ENCODE data around the gene IL12RB2. TPM values are rescaled to one million over a fixed set of nuclear protein-coding genes. Genes with fewer than 3 reads are reported as not detected.

IL12RB2 gene
- total and polyA plus RNA-seq, 2 experiments from 2014 or later = 0.06 TPM; not detected in 1

DNA sequence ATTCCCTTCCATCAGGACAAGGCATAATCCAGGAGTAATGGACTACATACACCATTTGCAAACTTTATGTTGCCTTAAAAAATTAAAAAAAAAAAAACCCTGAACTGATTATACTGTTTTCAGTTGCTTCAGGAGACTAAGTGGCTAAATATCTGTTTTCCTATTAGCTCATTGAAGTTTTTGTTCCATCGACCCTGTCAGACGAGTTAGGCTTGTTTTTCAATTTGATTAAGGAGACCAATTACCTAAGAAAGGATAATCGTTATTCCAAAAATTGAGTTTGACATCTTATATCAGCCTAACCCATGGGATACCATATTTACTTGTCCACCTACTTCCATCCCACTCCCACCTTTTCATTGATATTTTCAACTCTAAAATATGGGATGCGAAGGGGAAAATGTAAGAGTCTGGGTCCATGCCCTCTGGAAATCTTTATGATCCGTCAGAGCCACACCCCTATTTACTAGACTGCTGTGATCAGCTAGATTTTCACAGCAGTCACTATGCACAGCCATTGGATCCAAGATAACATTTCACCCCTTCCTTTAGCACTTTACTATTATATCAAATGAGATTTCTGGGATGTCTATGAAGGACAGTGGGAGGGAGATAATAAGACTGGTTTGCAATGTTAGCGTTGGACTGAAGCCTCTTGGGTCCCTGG, 41.0 kb downstream of the IL12RB2 start:
- in situ Hi-C loops (cut with MboI) = no loop called here
- Histone ChIP-seq H3K9me2 (ENCODE audit: insufficient read depth) (no peaks in the 10 kb centered on the region), H3K27ac (peak overlapping the region; percentile 68), H3K27me3 (replicated peaks; ENCODE audit: insufficient read depth) (no peaks in the 10 kb centered on the region), H3K4me1 (ENCODE audit: insufficient read depth) (peaks cover 5% of the 10 kb centered on the region; the same call in 1 of the 2 replicates), H3K79me2 (ENCODE audit: insufficient read depth) (no peaks in the 10 kb centered on the region), H3K4me2 (ENCODE audit: unreplicated experiment) (peak overlapping the region; percentile 99), H3F3A (ENCODE audit: insufficient read depth) (peaks cover 23% of the 10 kb centered on the region), H3K9me3 (ENCODE audit: low read depth) (no peaks in the 10 kb centered on the region), H4K20me1 (ENCODE audit: insufficient read depth) (no peaks in the 10 kb centered on the region), H3K9ac (peak overlapping the region; percentile 46), H2AFZ (peak overlapping the region; percentile 89), H3K36me3 (ENCODE audit: low read depth) (no peaks in the 10 kb centered on the region), H3K4me3 (peak overlapping the region; percentile 74; the same call in 1 of the 2 replicates)
- no peak for TF ChIP-seq EZH2phosphoT487 (IDR thresholded peaks at IDR 0.05; ENCODE audit: insufficient read depth, low read depth)
- TF ChIP-seq EZH2 (IDR thresholded peaks at IDR 0.05; ENCODE audit: insufficient read depth, poor library complexity, severe bottlenecking) = no peak
- 90 to 92% methylated on average over 6 of the region's 6 CpGs for WGBS, 2 experiments (ENCODE audit: low coverage in 1 of 2, low lambda C conversion rate in 2 of 2, missing lambda C conversion rate in 2 of 2)
- no peak for DNase-seq

DNA sequence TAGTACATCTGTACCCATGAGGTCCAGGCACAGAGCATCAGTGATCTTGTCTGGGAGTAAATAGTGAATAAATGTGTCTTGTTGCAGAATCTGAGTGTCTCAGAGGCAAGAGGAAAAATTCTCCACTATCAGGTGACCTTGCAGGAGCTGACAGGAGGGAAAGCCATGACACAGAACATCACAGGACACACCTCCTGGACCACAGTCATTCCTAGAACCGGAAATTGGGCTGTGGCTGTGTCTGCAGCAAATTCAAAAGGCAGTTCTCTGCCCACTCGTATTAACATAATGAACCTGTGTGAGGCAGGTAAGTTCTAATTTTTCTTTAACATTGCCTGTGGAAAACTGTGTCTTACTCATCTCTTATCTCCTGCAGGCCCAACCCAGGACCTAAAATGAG, 43.1 kb downstream of the IL12RB2 start:
- H3K9ac ChIP-seq = no peak overlapping the region
- 70 to 73% methylated on average over 2 of the region's 2 CpGs for WGBS, 2 experiments (ENCODE audit: low coverage in 1 of 2, low lambda C conversion rate in 2 of 2, missing lambda C conversion rate in 2 of 2)
- TF ChIP-seq EZH2 (IDR thresholded peaks at IDR 0.05; ENCODE audit: insufficient read depth, poor library complexity, severe bottlenecking) = no peak
- TF ChIP-seq EZH2phosphoT487 (IDR thresholded peaks at IDR 0.05; ENCODE audit: insufficient read depth, low read depth) = no peak
- H3K36me3 ChIP-seq (ENCODE audit: low read depth) = no peaks in the 10 kb centered on the region
- H2AFZ ChIP-seq = no peak overlapping the region
- in situ Hi-C loops (cut with MboI) = loop anchor here (5.0 kb wide), 1 partner anchor 152 kb away; no protein-coding TSS in a partner anchor
- H3K4me3 ChIP-seq = no peak overlapping the region
- H3K9me2 ChIP-seq (ENCODE audit: insufficient read depth) = no peaks in the 10 kb centered on the region
- H4K20me1 ChIP-seq (ENCODE audit: insufficient read depth) = no peaks in the 10 kb centered on the region
- no peak overlapping the region for H3K27ac ChIP-seq
- H3K79me2 ChIP-seq (ENCODE audit: insufficient read depth) = no peaks in the 10 kb centered on the region
- no peaks in the 10 kb centered on the region for H3K27me3 ChIP-seq (replicated peaks; ENCODE audit: insufficient read depth)
- no peak overlapping the region for H3K4me2 ChIP-seq (ENCODE audit: unreplicated experiment)
- peaks cover 23% of the 10 kb centered on the region for H3F3A ChIP-seq (ENCODE audit: insufficient read depth)
- H3K4me1 ChIP-seq (ENCODE audit: insufficient read depth) = peaks cover 10% of the 10 kb centered on the region
- no peak for DNase-seq
- no peaks in the 10 kb centered on the region for H3K9me3 ChIP-seq (ENCODE audit: low read depth)

GRCh38 chr1:67352211-67352610, 44.5 kb downstream of the IL12RB2 start:
- Histone ChIP-seq H3K4me2 (ENCODE audit: unreplicated experiment) (no peak overlapping the region), H3K9ac (no peak overlapping the region), H3K9me3 (ENCODE audit: low read depth) (no peaks in the 10 kb centered on the region), H3K36me3 (ENCODE audit: low read depth) (no peaks in the 10 kb centered on the region), H2AFZ (no peak overlapping the region), H3K4me1 (ENCODE audit: insufficient read depth) (peaks cover 18% of the 10 kb centered on the region), H3K79me2 (ENCODE audit: insufficient read depth) (no peaks in the 10 kb centered on the region), H3K9me2 (ENCODE audit: insufficient read depth) (no peaks in the 10 kb centered on the region), H4K20me1 (ENCODE audit: insufficient read depth) (no peaks in the 10 kb centered on the region), H3F3A (ENCODE audit: insufficient read depth) (peaks cover 20% of the 10 kb centered on the region), H3K4me3 (no peak overlapping the region), H3K27ac (no peak overlapping the region), H3K27me3 (replicated peaks; ENCODE audit: insufficient read depth) (no peaks in the 10 kb centered on the region)
- no peak for TF ChIP-seq EZH2phosphoT487 (IDR thresholded peaks at IDR 0.05; ENCODE audit: insufficient read depth, low read depth)
- TF ChIP-seq EZH2 (IDR thresholded peaks at IDR 0.05; ENCODE audit: insufficient read depth, poor library complexity, severe bottlenecking) = no peak
- DNase-seq = no peak
- in situ Hi-C loops (cut with MboI) = loop anchor here (5.0 kb wide), 1 partner anchor 150 kb away; no protein-coding TSS in a partner anchor

DNA sequence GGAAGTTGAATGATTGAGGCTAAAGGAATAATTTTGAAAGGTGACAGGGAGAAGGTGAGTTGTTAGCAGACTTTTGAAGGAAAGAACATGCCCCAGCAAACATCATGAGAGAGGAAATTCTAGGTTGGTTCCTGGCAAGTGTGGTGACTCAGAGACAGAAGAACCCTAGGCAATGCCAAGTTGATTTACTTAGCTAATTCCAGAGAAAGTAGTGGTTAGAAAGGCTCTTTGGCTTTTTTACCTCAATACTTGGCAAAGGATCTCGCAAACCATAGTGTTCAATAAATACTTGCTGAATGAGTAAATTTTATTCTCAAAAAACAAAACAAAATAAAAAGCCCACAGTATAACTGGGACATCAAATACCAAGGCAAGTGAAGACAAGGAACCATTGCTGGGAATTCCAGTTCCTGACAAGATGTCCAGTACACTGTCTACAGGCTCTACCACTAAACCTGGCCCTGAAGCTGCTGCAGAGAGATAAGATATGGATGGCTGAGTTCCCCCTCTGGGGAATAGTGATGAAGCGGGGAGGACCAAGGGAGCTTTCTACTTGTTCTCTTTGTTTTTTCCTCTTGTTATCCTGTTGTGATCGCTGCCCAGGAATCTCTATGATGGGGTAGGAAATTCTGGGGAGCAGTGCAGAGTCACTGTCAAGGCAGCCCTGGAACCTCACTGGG, 48.2 kb downstream of the IL12RB2 start:
- TF ChIP-seq EZH2 (IDR thresholded peaks at IDR 0.05; ENCODE audit: insufficient read depth, poor library complexity, severe bottlenecking) = no peak
- TF ChIP-seq EZH2phosphoT487 (IDR thresholded peaks at IDR 0.05; ENCODE audit: insufficient read depth, low read depth) = no peak
- Histone ChIP-seq H3K9me3 (ENCODE audit: low read depth) (no peaks in the 10 kb centered on the region), H3K27ac (0 out of 2 replicates have a peak overlapping the region, but pooled peaks have one; percentile 12), H3F3A (ENCODE audit: insufficient read depth) (no peaks in the 10 kb centered on the region; the same call in 1 of the 2 replicates), H2AFZ (no peak overlapping the region), H3K27me3 (replicated peaks; ENCODE audit: insufficient read depth) (no peaks in the 10 kb centered on the region), H3K4me3 (no peak overlapping the region), H3K9me2 (ENCODE audit: insufficient read depth) (no peaks in the 10 kb centered on the region), H3K79me2 (ENCODE audit: insufficient read depth) (no peaks in the 10 kb centered on the region), H3K4me2 (ENCODE audit: unreplicated experiment) (peak overlapping the region; percentile 41), H4K20me1 (ENCODE audit: insufficient read depth) (no peaks in the 10 kb centered on the region), H3K4me1 (ENCODE audit: insufficient read depth) (peaks cover 14% of the 10 kb centered on the region), H3K36me3 (ENCODE audit: low read depth) (no peaks in the 10 kb centered on the region), H3K9ac (no peak overlapping the region)
- DNase-seq = peak; percentile 79
- in situ Hi-C loops (cut with MboI) = no loop called here
- 54 to 62% methylated on average over 3 of the region's 3 CpGs for WGBS, 2 experiments (ENCODE audit: low coverage in 1 of 2, low lambda C conversion rate in 2 of 2, missing lambda C conversion rate in 2 of 2)
